H9 (cell line): ENCODE results near the gene PEA15. TPM values are rescaled to one million over a fixed set of nuclear protein-coding genes. Genes with fewer than 3 reads are reported as not detected.
A peak's percentile ranks its signal among the peaks of the same experiment; 100 is the strongest.

Experiments
- DNase-seq: peaks from one replicate; pipeline ENCODE4 v3.0.0-alpha.2; 2017
- H2AFZ ChIP-seq: one replicate; pipeline ENCODE4 v1.6.1; 2013; ENCODE audit warnings: mild to moderate bottlenecking, low read length, control low read depth, moderate library complexity
- H2AK5ac ChIP-seq: 2 replicates; pipeline ENCODE4 v1.6.1; 2013; ENCODE audit warnings: low read length, control low read depth, mixed read lengths; ENCODE audit not compliant: insufficient read length
- H2BK120ac ChIP-seq: one replicate; pipeline ENCODE4 v1.6.1; 2013; ENCODE audit warnings: low read depth, mild to moderate bottlenecking, low read length, control low read depth, inconsistent platforms; ENCODE audit not compliant: poor library complexity, severe bottlenecking
- H2BK12ac ChIP-seq: 2 replicates; pipeline ENCODE4 v1.6.1; 2013; ENCODE audit warnings: low read length, control low read depth, mixed read lengths, low read depth; ENCODE audit not compliant: insufficient read length
- H2BK15ac ChIP-seq: 2 replicates; pipeline ENCODE4 v1.6.1; 2013; ENCODE audit warnings: low read depth, low read length, control low read depth
- H2BK20ac ChIP-seq: one replicate; pipeline ENCODE4 v1.6.1; 2013; ENCODE audit warnings: low read depth, mild to moderate bottlenecking, low read length, control low read depth, inconsistent platforms; ENCODE audit not compliant: poor library complexity, severe bottlenecking
- H2BK5ac ChIP-seq: 2 replicates; pipeline ENCODE4 v1.6.1; 2013; ENCODE audit warnings: low read length, control low read depth, mixed read lengths; ENCODE audit not compliant: insufficient read length
- H3K14ac ChIP-seq: 2 replicates; pipeline ENCODE4 v1.6.1; 2013; ENCODE audit warnings: low read length, control low read depth; ENCODE audit not compliant: insufficient read depth
- H3K18ac ChIP-seq: 2 replicates; pipeline ENCODE4 v1.6.1; 2013; ENCODE audit warnings: low read depth, mild to moderate bottlenecking, mixed read lengths, low read length, control low read depth; ENCODE audit not compliant: insufficient read length
- H3K23ac ChIP-seq: 2 replicates; pipeline ENCODE4 v1.6.1; 2013; ENCODE audit warnings: low read length, control low read depth, mixed read lengths, low read depth; ENCODE audit not compliant: insufficient read length
- H3K23me2 ChIP-seq: 2 replicates; pipeline ENCODE4 v1.6.1; 2013; ENCODE audit warnings: low read depth, mild to moderate bottlenecking, mixed read lengths, low read length, control low read depth; ENCODE audit not compliant: insufficient read length, poor library complexity, severe bottlenecking
- H3K27ac ChIP-seq: 2 replicates; pipeline ENCODE4 v1.5.1; 2013; ENCODE audit warnings: low read length, control low read depth, mixed read lengths, low read depth; ENCODE audit not compliant: insufficient read length
- H3K27me3 ChIP-seq: 2 replicates; pipeline ENCODE4 v1.6.1; 2013; ENCODE audit warnings: low read length, control low read depth, inconsistent platforms; ENCODE audit not compliant: insufficient read depth
- H3K4ac ChIP-seq: 2 replicates; pipeline ENCODE4 v1.6.1; 2013; ENCODE audit warnings: low read depth, mild to moderate bottlenecking, control low read depth, inconsistent platforms, low read length, moderate library complexity
- H3K4me1 ChIP-seq: 2 replicates; pipeline ENCODE4 v1.6.1; 2013; ENCODE audit warnings: low read length, control low read depth, inconsistent platforms; ENCODE audit not compliant: insufficient read depth
- H3K4me2 ChIP-seq: 2 replicates; pipeline ENCODE4 v1.6.1; 2013; ENCODE audit warnings: low read length, control low read depth, mixed read lengths; ENCODE audit not compliant: insufficient read length, insufficient read depth
- H3K56ac ChIP-seq: 2 replicates; pipeline ENCODE4 v1.6.1; 2013; ENCODE audit warnings: low read depth, mild to moderate bottlenecking, mixed read lengths, low read length, control low read depth; ENCODE audit not compliant: insufficient read length
- H3K79me1 ChIP-seq: 2 replicates; pipeline ENCODE4 v1.6.1; 2013; ENCODE audit warnings: low read depth, mild to moderate bottlenecking, moderate library complexity, low read length, control low read depth, inconsistent platforms; ENCODE audit not compliant: insufficient read depth, poor library complexity, severe bottlenecking
- H3K79me2 ChIP-seq: 2 replicates; pipeline ENCODE4 v1.6.1; 2013; ENCODE audit warnings: low read length, control low read depth, inconsistent platforms; ENCODE audit not compliant: insufficient read depth
- H3K9ac ChIP-seq: 2 replicates; pipeline ENCODE4 v1.6.1; 2013; ENCODE audit warnings: low read length, control low read depth, mixed read lengths; ENCODE audit not compliant: insufficient read length; ENCODE audit errors: extremely low read depth
- H3K9me3 ChIP-seq: one replicate; pipeline ENCODE4 v1.6.1; 2013; ENCODE audit warnings: low read depth, low read length, inconsistent platforms; ENCODE audit not compliant: control insufficient read depth
- H3T11ph ChIP-seq: one replicate; pipeline ENCODE4 v1.6.1; 2013; ENCODE audit warnings: mild to moderate bottlenecking, low read length, control low read depth, inconsistent platforms
- H4K20me1 ChIP-seq: one replicate; pipeline ENCODE4 v1.6.1; 2013; ENCODE audit not compliant: control insufficient read depth, insufficient read length, insufficient read depth
- H4K5ac ChIP-seq: 2 replicates; pipeline ENCODE4 v1.6.1; 2013; ENCODE audit warnings: low read depth, mild to moderate bottlenecking, mixed read lengths, low read length, control low read depth; ENCODE audit not compliant: insufficient read length
- H4K8ac ChIP-seq: replicated peaks from 2 replicates; pipeline ENCODE4 v1.6.1; 2013; ENCODE audit warnings: low read length, control low read depth, mixed read lengths, low read depth; ENCODE audit not compliant: insufficient read length
- H4K91ac ChIP-seq: 2 replicates; pipeline ENCODE4 v1.6.1; 2013; ENCODE audit warnings: low read depth, mild to moderate bottlenecking, moderate library complexity, mixed read lengths, low read length, control low read depth; ENCODE audit not compliant: insufficient read length
- H3K27ac Mint-ChIP-seq, 3 experiments: 2 replicates in 2 of 3; 3 replicates in 1 of 3; pipeline ENCODE4 v1.8.0; 2020 to 2021; ENCODE audit warnings: mixed read lengths in 3 of 3, mild to moderate bottlenecking in 1 of 3, moderate library complexity in 1 of 3
- H3K27me3 Mint-ChIP-seq: 2 replicates; pipeline ENCODE4 v1.8.0; 2021; ENCODE audit warnings: low read depth, mild to moderate bottlenecking, moderate library complexity, mixed read lengths
- H3K36me3 Mint-ChIP-seq, 3 experiments: 2 replicates in 2 of 3; 3 replicates in 1 of 3; pipeline ENCODE4 v1.8.0; 2020 to 2021; ENCODE audit warnings: low read depth in 3 of 3, mixed read lengths in 3 of 3; ENCODE audit not compliant: insufficient read depth in 1 of 3
- H3K4me1 Mint-ChIP-seq, 2 experiments: 2 replicates each; pipeline ENCODE4 v1.8.0; 2020; ENCODE audit warnings: mixed read lengths in 2 of 2
- H3K4me3 Mint-ChIP-seq, 2 experiments: 2 replicates in 1 of 2; 3 replicates in 1 of 2; pipeline ENCODE4 v1.8.0; 2020 to 2021; ENCODE audit warnings: mild to moderate bottlenecking in 2 of 2, mixed read lengths in 2 of 2, moderate library complexity in 1 of 2
- H3K9me3 Mint-ChIP-seq, 2 experiments: 2 replicates in 1 of 2; 3 replicates in 1 of 2; pipeline ENCODE4 v1.8.0; 2020; ENCODE audit warnings: mild to moderate bottlenecking in 2 of 2, mixed read lengths in 2 of 2, moderate library complexity in 1 of 2
- CTCF ChIP-seq: fragments of 200-600 bp; sonication (generic); conservative IDR thresholded peaks from 3 replicates; pipeline ENCODE4 v1.8.0; 2021; ENCODE audit warnings: antibody characterized with exemption, mild to moderate bottlenecking
- WGBS: extraction: QIAGEN DNeasy Blood & Tissue Kit; methylation state at CpG from one replicate; pipeline ENCODE4 v1.1.7; 2013; ENCODE audit warnings: missing lambda C conversion rate, low lambda C conversion rate, mixed read lengths; ENCODE audit not compliant: insufficient read length; ENCODE audit errors: extremely low coverage; 5-methylcytosine and 5-hydroxymethylcytosine counted together
- total RNA-seq: library from RNA; stranded (reverse); gene quantifications from 2 replicates; pipeline ENCODE4 v1.2.1, GENCODE V29; 2021

Gene PEA15
- total RNA-seq, 1 experiment from 2014 or later, result 82.1 TPM

- Histone ChIP-seq H3K56ac (no peak overlapping the region), H3K79me2 (peaks cover 6% of the 10 kb centered on the region), H3K18ac (no peak overlapping the region), H3K9ac (no peak overlapping the region), H3K79me1 (peaks cover 2% of the 10 kb centered on the region), H2BK120ac (no peak overlapping the region), H3K27ac (no peak overlapping the region), H4K91ac (no peak overlapping the region), H2BK12ac (no peak overlapping the region), H4K8ac (no peak overlapping the region), H4K5ac (no peak overlapping the region), H2AK5ac (no peak overlapping the region), H3K4me1 (0 out of 2 replicates have a peak, but pooled peaks cover 2% of the 10 kb centered on the region), H3K23me2 (peaks cover under 1% of the 10 kb centered on the region), H3T11ph (no peak overlapping the region), H2AFZ (no peak overlapping the region), H3K14ac (no peak overlapping the region), H2BK5ac (no peak overlapping the region), H4K20me1 (no peaks in the 10 kb centered on the region), H3K4me2 (no peak overlapping the region), H2BK20ac (no peak overlapping the region), H3K4ac (no peak overlapping the region), H2BK15ac (no peak overlapping the region), H3K27me3 (no peaks in the 10 kb centered on the region), H3K9me3 (no peaks in the 10 kb centered on the region), H3K23ac (no peak overlapping the region)
- Mint-ChIP-seq H3K4me1 (peaks cover 23 to 28% of the 10 kb centered on the region in 2 experiments), H3K27ac (peak overlapping the region; percentile 51 to 86 (median 61); a peak in 5 of 7 replicates), H3K4me3 (peak overlapping the region in 1 of 2 experiments; percentile 57; a peak in 2 of 5 replicates), H3K9me3 (no peaks in the 10 kb centered on the region), H3K36me3 (peaks cover 9 to 36% (median 23%) of the 10 kb centered on the region in 3 experiments), H3K27me3 (no peaks in the 10 kb centered on the region)
- WGBS, result no CpG with 5 or more reads among the region's 6 CpGs
- TF ChIP-seq CTCF, result no peak
- DNase-seq, result no peak
These were observed 52.3 kb downstream of the PEA15 start for GRCh38 chr1:160257411-160258015.
